C4-2B (cell line): ENCODE data around the gene MAP3K7.

ENCODE experiments used
- CTCF ChIP-seq: fragments of 450-650 bp; conservative IDR thresholded peaks from 2 replicates; pipeline ENCODE4 v1.5.1; 2017; ENCODE audit warnings: mild to moderate bottlenecking
- ZFX ChIP-seq: fragments of 450-650 bp; IDR thresholded peaks from 2 replicates; pipeline ENCODE4 v1.6.1; 2017

GRCh38 chr6:90463874-90464273 is 123.0 kb downstream of the MAP3K7 start:
- no peak for TF ChIP-seq CTCF
- no peak for TF ChIP-seq ZFX
